Body of pancreas (tissue), 4 donors: ENCODE measurements around the gene TPK1. TPM values are rescaled to one million over a fixed set of nuclear protein-coding genes. Genes with fewer than 3 reads are reported as not detected.
A peak's percentile ranks its signal among the peaks of the same experiment; 100 is the strongest.
"Not testable (repeated sequence)": the region's sequence is repeated elsewhere in the genome, so short reads cannot be mapped to it uniquely, and the experiment has no call there.

Source experiments
- ATAC-seq: fragments of 150-250 bp; one replicate; pipeline ENCODE4 v1.9.1; 2016
- DNase-seq, 4 donors: peaks; one replicate each; pipeline ENCODE4 v3.0.0-alpha.2; 2019
- H3K27ac ChIP-seq, 4 donors: fragments of 200-600 bp; sonication (generic); 1 replicate in 3 of 4; 2 replicates in 1 of 4; pipeline versions ENCODE4 v1.5.1 to v1.6.1; 2016 to 2019; ENCODE audit warnings: mild to moderate bottlenecking in 1 of 4, mixed read lengths in 1 of 4, moderate library complexity in 1 of 4
- H3K27me3 ChIP-seq, 2 donors: fragments of 200-600 bp; sonication (generic); one replicate each; pipeline ENCODE4 v1.6.0; 2016; ENCODE audit warnings: mild to moderate bottlenecking in 1 of 2
- H3K36me3 ChIP-seq, 2 donors: fragments of 200-600 bp; sonication (generic); replicated peaks in 1 of 2; 2 replicates each; pipeline ENCODE4 v1.5.1; 2016; ENCODE audit warnings: low read depth in 2 of 2; ENCODE audit not compliant: insufficient read depth in 1 of 2
- H3K4me1 ChIP-seq: fragments of 200-600 bp; sonication (generic); one replicate; pipeline ENCODE4 v1.6.0; 2016
- H3K4me3 ChIP-seq, 2 donors: fragments of 200-600 bp; sonication (generic); 1 replicate in 1 of 2; 2 replicates in 1 of 2; pipeline ENCODE4 v1.5.1; 2016 to 2019
- H3K9me3 ChIP-seq, 3 donors: fragments of 200-600 bp; sonication (generic); 1 replicate in 2 of 3; 2 replicates in 1 of 3; pipeline ENCODE4 v1.5.1; 2016
- CTCF ChIP-seq, 7 experiments: fragments of 450-650 bp in 4 of 7; fragments of 200-600 bp in 3 of 7; sonication (generic) in 3 of 7; IDR thresholded peaks; one replicate each; pipeline ENCODE4 v1.5.1; 2016 to 2019; ENCODE audit warnings: antibody characterized with exemption in 7 of 7
- POLR2A ChIP-seq, 3 donors: fragments of 450-650 bp; IDR thresholded peaks; one replicate each; pipeline ENCODE4 v1.6.1; 2016; ENCODE audit warnings: antibody characterized with exemption in 3 of 3, mild to moderate bottlenecking in 2 of 3
- WGBS, 2 donors: methylation state at CpG; one replicate each; pipeline ENCODE4 v1.1.5; 2017; 5-methylcytosine and 5-hydroxymethylcytosine counted together
- intact Hi-C: fragments of 100-400 bp; cut with DNase I; formaldehyde crosslinking; loops from one replicate; pipeline ENCODE4 v1.15.1; 2023
- total RNA-seq, 2 donors: library from RNA; depleted of rRNA; stranded (reverse); fragments of >200 nt; gene quantifications; one replicate each; pipeline ENCODE4 v1.1.0, GENCODE V29; 2016

Gene TPK1
- total RNA-seq, 2 donors from 2014 or later, result 0.66 to 1.3 TPM

- H3K27me3 ChIP-seq, result no peaks in the 10 kb centered on the region
- no peak for TF ChIP-seq CTCF (IDR thresholded peaks at IDR 0.05)
- no peak for TF ChIP-seq POLR2A (IDR thresholded peaks at IDR 0.05)
- no peaks in the 10 kb centered on the region for H3K36me3 ChIP-seq
- H3K4me3 ChIP-seq, result no peak overlapping the region
- intact Hi-C loops, result no loop called here
- no peak overlapping the region for H3K27ac ChIP-seq
- peak in 1 of 4 donors; percentile 2 for DNase-seq
- WGBS, 2 donors, result 67 to 74% methylated on average over 4 of the region's 4 CpGs
- H3K9me3 ChIP-seq, result no peaks in the 10 kb centered on the region
- H3K4me1 ChIP-seq, result no peaks in the 10 kb centered on the region
- ATAC-seq, result no peak
Observed at GRCh38 chr7:144588559-144589051, 247.2 kb downstream of the TPK1 start.

- intact Hi-C loops, result no loop called here
- no peaks in the 10 kb centered on the region for H3K36me3 ChIP-seq
- DNase-seq (no peak), ATAC-seq (no peak)
- no peak overlapping the region for H3K27ac ChIP-seq
- TF ChIP-seq POLR2A (IDR thresholded peaks at IDR 0.05) (no peak), CTCF (IDR thresholded peaks at IDR 0.05) (no peak)
- H3K4me3 ChIP-seq, result no peak overlapping the region
- H3K4me1 ChIP-seq, result no peaks in the 10 kb centered on the region
- no peaks in the 10 kb centered on the region for H3K27me3 ChIP-seq
- H3K9me3 ChIP-seq, result no peaks in the 10 kb centered on the region
- WGBS, 2 donors, result 75 to 90% methylated on average over 1 of the region's 1 CpG
Observed at GRCh38 chr7:144587701-144588100, 248.2 kb downstream of the TPK1 start.

DNA sequence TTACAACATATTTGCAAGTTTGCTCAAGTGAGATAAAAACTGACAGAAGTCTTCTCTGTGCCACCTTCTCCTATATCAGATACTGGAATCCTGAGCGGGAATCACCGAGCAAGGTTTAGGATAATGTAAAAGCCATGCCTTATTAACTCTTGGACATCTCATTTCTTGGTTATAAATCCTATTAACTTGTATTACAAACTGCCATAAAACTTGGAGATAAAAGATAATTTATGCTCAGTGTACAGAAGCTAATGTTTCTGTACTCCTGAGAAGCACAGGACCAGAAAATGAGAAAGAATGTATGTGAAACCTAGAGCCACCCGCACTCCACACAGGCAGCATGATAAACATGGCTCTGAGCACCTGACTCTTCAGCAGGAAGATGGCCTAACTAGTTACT lies 251.1 kb downstream of the TPK1 start:
- no peaks in the 10 kb centered on the region for H3K27me3 ChIP-seq
- WGBS, 2 donors, result 89 to 93% methylated on average over 3 of the region's 3 CpGs
- H3K36me3 ChIP-seq, result no peaks in the 10 kb centered on the region
- H3K9me3 ChIP-seq, result no peaks in the 10 kb centered on the region
- intact Hi-C loops, result no loop called here
- H3K4me1 ChIP-seq, result no peaks in the 10 kb centered on the region
- no peak overlapping the region for H3K4me3 ChIP-seq
- ATAC-seq (no peak), DNase-seq (no peak)
- TF ChIP-seq POLR2A (IDR thresholded peaks at IDR 0.05) (no peak), CTCF (IDR thresholded peaks at IDR 0.05) (no peak)
- H3K27ac ChIP-seq, result no peak overlapping the region

DNA sequence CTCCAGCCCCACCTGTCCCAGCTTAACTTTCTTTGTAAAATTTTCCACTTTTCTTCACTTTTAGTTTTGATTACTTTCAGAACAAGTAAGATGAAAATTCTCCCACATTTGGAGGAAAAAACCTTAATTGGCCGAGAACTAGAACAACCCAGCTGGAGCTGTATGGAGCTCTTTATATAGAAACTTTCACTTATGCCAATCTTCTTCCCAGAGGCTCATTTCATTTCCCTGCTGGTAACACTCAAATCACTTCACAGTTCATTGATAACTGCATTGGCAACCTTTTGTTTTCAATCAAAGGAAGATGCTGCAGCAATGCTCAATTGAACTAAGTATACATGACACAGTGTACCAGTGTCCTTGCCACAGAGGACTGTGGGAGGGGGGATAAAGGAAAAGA lies 256.2 kb downstream of the TPK1 start:
- DNase-seq (no peak), ATAC-seq (no peak)
- Histone ChIP-seq H3K4me3 (no peak overlapping the region), H3K27me3 (no peaks in the 10 kb centered on the region), H3K9me3 (no peaks in the 10 kb centered on the region), H3K4me1 (no peaks in the 10 kb centered on the region), H3K36me3 (no peaks in the 10 kb centered on the region), H3K27ac (no peak overlapping the region)
- 90% methylated on average over 1 of the region's 1 CpG for WGBS, 2 donors
- TF ChIP-seq CTCF (IDR thresholded peaks at IDR 0.05) (no peak), POLR2A (IDR thresholded peaks at IDR 0.05) (no peak)
- intact Hi-C loops, result no loop called here

DNA sequence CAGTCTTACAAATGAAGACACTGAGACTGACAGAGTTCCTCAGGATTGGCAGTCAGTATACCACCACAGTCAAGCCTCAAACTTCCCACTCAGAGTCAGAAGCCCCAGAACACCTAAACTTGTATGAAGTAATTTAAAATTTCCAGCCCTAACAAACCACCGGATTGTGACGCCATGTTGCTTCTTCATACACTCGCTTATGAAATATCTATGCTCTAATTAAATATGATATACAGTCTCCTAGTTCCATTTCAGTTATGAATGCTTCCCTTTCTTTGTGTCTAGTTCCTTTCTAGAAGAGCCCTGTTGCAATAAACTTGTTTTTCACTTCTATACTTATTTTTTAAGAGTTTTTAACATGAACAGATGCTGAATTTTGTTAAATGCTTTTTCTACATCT lies 260.4 kb downstream of the TPK1 start:
- intact Hi-C loops, result no loop called here
- H3K9me3 ChIP-seq, result no peaks in the 10 kb centered on the region
- ATAC-seq, result no peak
- no peak overlapping the region for H3K27ac ChIP-seq
- no peak overlapping the region for H3K4me3 ChIP-seq
- TF ChIP-seq POLR2A (IDR thresholded peaks at IDR 0.05) (no peak), CTCF (IDR thresholded peaks at IDR 0.05) (no peak)
- no peaks in the 10 kb centered on the region for H3K36me3 ChIP-seq
- DNase-seq, result no peak
- 89 to 90% methylated on average over 3 of the region's 3 CpGs for WGBS, 2 donors
- H3K4me1 ChIP-seq, result no peaks in the 10 kb centered on the region
- no peaks in the 10 kb centered on the region for H3K27me3 ChIP-seq

DNA sequence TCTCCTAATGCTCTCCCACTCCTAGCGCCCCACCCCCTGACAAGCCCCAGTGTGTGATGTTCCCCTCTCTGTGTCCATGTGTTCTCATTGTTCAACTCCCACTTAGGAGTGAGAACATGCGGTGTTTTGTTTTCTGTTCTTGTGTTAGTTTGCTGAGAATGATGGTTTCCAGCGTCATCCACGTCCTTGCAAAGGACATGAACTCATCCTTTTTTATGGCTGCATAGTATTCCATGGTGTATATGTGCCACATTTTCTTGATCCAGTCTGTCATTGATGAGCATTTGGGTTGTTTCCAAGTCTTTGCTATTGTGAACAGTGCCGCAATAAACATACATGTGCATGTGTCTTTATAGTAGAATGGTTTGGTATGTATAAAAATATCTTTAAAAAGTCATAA lies 261.1 kb downstream of the TPK1 start:
- H3K36me3 ChIP-seq, H3K4me3 ChIP-seq, H3K4me1 ChIP-seq, intact Hi-C loops, DNase-seq, H3K9me3 ChIP-seq, H3K27ac ChIP-seq, ATAC-seq, H3K27me3 ChIP-seq: not testable (repeated sequence)
- WGBS, 2 donors, result 77 to 83% methylated on average over 5 of the region's 5 CpGs
